Liver (tissue), 9 donors: ENCODE results near the gene TYRP1. TPM values are rescaled to one million over a fixed set of nuclear protein-coding genes. Genes with fewer than 3 reads are reported as not detected.

ENCODE experiments used
- DNase-seq: peaks from one replicate; pipeline ENCODE4 v3.0.0-alpha.2; 2017; ENCODE audit warnings: low spot score
- H3K27ac ChIP-seq, 2 donors: one replicate each; pipeline ENCODE4 v1.7.0; 2013; ENCODE audit warnings: inconsistent platforms in 2 of 2, low read length in 2 of 2, control low read depth in 1 of 2, low read depth in 1 of 2, mild to moderate bottlenecking in 1 of 2
- H3K27me3 ChIP-seq, 4 donors: one replicate each; pipeline versions ENCODE4 v1.6.1 to v1.7.0; 2013; ENCODE audit warnings: low read length in 3 of 4, inconsistent platforms in 1 of 4, mild to moderate bottlenecking in 1 of 4, moderate library complexity in 1 of 4; ENCODE audit not compliant: control insufficient read depth in 4 of 4, insufficient read depth in 4 of 4
- H3K36me3 ChIP-seq, 4 donors: one replicate each; pipeline versions ENCODE4 v1.6.1 to v1.7.0; 2013; ENCODE audit warnings: low read length in 3 of 4, mild to moderate bottlenecking in 3 of 4, low read depth in 1 of 4, moderate library complexity in 1 of 4; ENCODE audit not compliant: control insufficient read depth in 4 of 4, insufficient read depth in 3 of 4
- H3K4me1 ChIP-seq, 4 donors: one replicate each; pipeline versions ENCODE4 v1.6.1 to v1.7.0; 2013; ENCODE audit warnings: low read length in 3 of 4, mild to moderate bottlenecking in 3 of 4, moderate library complexity in 1 of 4; ENCODE audit not compliant: control insufficient read depth in 4 of 4, insufficient read depth in 4 of 4
- H3K4me3 ChIP-seq, 3 donors: one replicate each; pipeline versions ENCODE4 v1.6.1 to v1.7.0; 2013; ENCODE audit warnings: low read length in 3 of 3, control low read depth in 1 of 3, low read depth in 1 of 3, mild to moderate bottlenecking in 1 of 3
- H3K9ac ChIP-seq, 2 donors: one replicate each; pipeline ENCODE4 v1.7.0; 2013; ENCODE audit warnings: low read length in 2 of 2, mild to moderate bottlenecking in 2 of 2, moderate library complexity in 2 of 2, control low read depth in 1 of 2, low read depth in 1 of 2
- H3K9me3 ChIP-seq, 4 donors: one replicate each; pipeline versions ENCODE4 v1.6.1 to v1.7.0; 2013; ENCODE audit warnings: low read length in 3 of 4; ENCODE audit not compliant: control insufficient read depth in 4 of 4
- ATF3 ChIP-seq: IDR thresholded peaks from 2 replicates; pipeline ENCODE4 v1.6.1; 2016; ENCODE audit warnings: antibody characterized with exemption
- CTCF ChIP-seq: fragments of 150-350 bp; IDR thresholded peaks from 2 replicates; pipeline ENCODE4 v1.5.1; 2017; ENCODE audit warnings: improper control_type of control experiment, low read depth, low read length; ENCODE audit not compliant: missing input control
- EGR1 ChIP-seq, 2 donors: IDR thresholded peaks; 2 replicates each; pipeline ENCODE4 v1.6.1; 2016 to 2018; ENCODE audit warnings: antibody characterized with exemption in 2 of 2, low read depth in 2 of 2
- FOXA1 ChIP-seq: IDR thresholded peaks from 2 replicates; pipeline ENCODE4 v1.6.1; 2016; ENCODE audit warnings: antibody characterized with exemption
- FOXA2 ChIP-seq: IDR thresholded peaks from 2 replicates; pipeline ENCODE4 v1.6.1; 2016; ENCODE audit warnings: antibody characterized with exemption
- GABPA ChIP-seq, 2 donors: IDR thresholded peaks in 1 of 2; conservative IDR thresholded peaks in 1 of 2; 2 replicates each; pipeline ENCODE4 v1.6.1; 2016; ENCODE audit warnings: antibody characterized with exemption in 2 of 2, mild to moderate bottlenecking in 1 of 2, moderate library complexity in 1 of 2
- HNF4A ChIP-seq, 2 donors: conservative IDR thresholded peaks; 2 replicates each; pipeline ENCODE4 v1.6.1; 2016; ENCODE audit warnings: antibody characterized with exemption in 2 of 2, mild to moderate bottlenecking in 2 of 2
- HNF4G ChIP-seq: IDR thresholded peaks from 2 replicates; pipeline ENCODE4 v1.6.1; 2016; ENCODE audit warnings: antibody characterized with exemption
- JUND ChIP-seq, 2 donors: IDR thresholded peaks; 2 replicates each; pipeline ENCODE4 v1.6.1; 2016; ENCODE audit warnings: antibody characterized with exemption in 2 of 2
- MAX ChIP-seq: IDR thresholded peaks from 2 replicates; pipeline ENCODE4 v1.6.1; 2016; ENCODE audit warnings: antibody characterized with exemption
- NR2F2 ChIP-seq: IDR thresholded peaks from 2 replicates; pipeline ENCODE4 v1.6.1; 2016; ENCODE audit warnings: antibody characterized with exemption
- RAD21 ChIP-seq, 2 donors: IDR thresholded peaks; 2 replicates each; pipeline ENCODE4 v1.6.1; 2016; ENCODE audit warnings: antibody characterized with exemption in 2 of 2, mild to moderate bottlenecking in 2 of 2
- RXRA ChIP-seq, 2 donors: IDR thresholded peaks; 2 replicates each; pipeline ENCODE4 v1.6.1; 2017 to 2018; ENCODE audit warnings: antibody characterized with exemption in 2 of 2, mild to moderate bottlenecking in 1 of 2
- TAF1 ChIP-seq: conservative IDR thresholded peaks from 2 replicates; pipeline ENCODE4 v1.6.1; 2016; ENCODE audit warnings: antibody characterized with exemption, mild to moderate bottlenecking
- YY1 ChIP-seq: IDR thresholded peaks from 2 replicates; pipeline ENCODE4 v1.6.1; 2016; ENCODE audit warnings: antibody characterized with exemption, mild to moderate bottlenecking
- WGBS: extraction: QIAGEN DNeasy Blood & Tissue Kit; methylation state at CpG from one replicate; pipeline ENCODE4 v1.1.7; 2013; 5-methylcytosine and 5-hydroxymethylcytosine counted together
- polyA plus RNA-seq, 2 donors: library from polyadenylated mRNA; stranded (reverse) in 1 of 2; unstranded in 1 of 2; fragments of 200-250 nt in 1 of 2; fragments of >200 nt in 1 of 2; fragmentation: Nextera tagmentation in 1 of 2; extraction: Ambion mirVana in 1 of 2; gene quantifications; one replicate each; pipeline versions ENCODE4 v1.2.1 to v1.2.3, GENCODE V29; 2013 to 2015
- total RNA-seq, 2 donors: library from RNA; depleted of rRNA; stranded (reverse); fragments of >200 nt; gene quantifications; one replicate each; pipeline ENCODE4 v1.2.3, GENCODE V29; 2014
- TF ChIP-seq, protein P1 (sequence below): IDR thresholded peaks from 2 replicates; pipeline ENCODE4 v1.6.1; 2016; ENCODE audit warnings: antibody characterized with exemption
- TF ChIP-seq, protein P2 (sequence below): IDR thresholded peaks from 2 replicates; pipeline ENCODE4 v1.6.1; 2016; ENCODE audit warnings: antibody characterized with exemption, mild to moderate bottlenecking
- donor health status: healthy.
- donor health status: healthy.
- donor health status: healthy.
- donor health status: healthy.
- donor health status: healthy.

TYRP1 gene
- total and polyA plus RNA-seq, 4 donors = 0.17 TPM; not detected in 3

GRCh38 chr9:12681620-12682019, 11.6 kb upstream of the TYRP1 start:
- Histone ChIP-seq H3K4me3 (no peak overlapping the region), H3K27ac (no peak overlapping the region), H3K4me1 (no peaks in the 10 kb centered on the region), H3K27me3 (no peaks in the 10 kb centered on the region), H3K9me3 (no peaks in the 10 kb centered on the region), H3K36me3 (no peaks in the 10 kb centered on the region), H3K9ac (no peak overlapping the region)
- TF ChIP-seq YY1 = no peak
- TF ChIP-seq NR2F2 = no peak
- no peak for TF ChIP-seq CTCF
- no peak for TF ChIP-seq MAX
- TF ChIP-seq ATF3 = no peak
- TF ChIP-seq JUND (IDR thresholded peaks at IDR 0.05) = no peak
- TF ChIP-seq RXRA (IDR thresholded peaks at IDR 0.05) = no peak
- TF ChIP-seq RAD21 (IDR thresholded peaks at IDR 0.05) = no peak
- no peak for TF ChIP-seq HNF4A (conservative IDR thresholded peaks at IDR 0.05)
- no peak for TF ChIP-seq TAF1
- TF ChIP-seq FOXA1 = no peak
- TF ChIP-seq, protein P1, sequence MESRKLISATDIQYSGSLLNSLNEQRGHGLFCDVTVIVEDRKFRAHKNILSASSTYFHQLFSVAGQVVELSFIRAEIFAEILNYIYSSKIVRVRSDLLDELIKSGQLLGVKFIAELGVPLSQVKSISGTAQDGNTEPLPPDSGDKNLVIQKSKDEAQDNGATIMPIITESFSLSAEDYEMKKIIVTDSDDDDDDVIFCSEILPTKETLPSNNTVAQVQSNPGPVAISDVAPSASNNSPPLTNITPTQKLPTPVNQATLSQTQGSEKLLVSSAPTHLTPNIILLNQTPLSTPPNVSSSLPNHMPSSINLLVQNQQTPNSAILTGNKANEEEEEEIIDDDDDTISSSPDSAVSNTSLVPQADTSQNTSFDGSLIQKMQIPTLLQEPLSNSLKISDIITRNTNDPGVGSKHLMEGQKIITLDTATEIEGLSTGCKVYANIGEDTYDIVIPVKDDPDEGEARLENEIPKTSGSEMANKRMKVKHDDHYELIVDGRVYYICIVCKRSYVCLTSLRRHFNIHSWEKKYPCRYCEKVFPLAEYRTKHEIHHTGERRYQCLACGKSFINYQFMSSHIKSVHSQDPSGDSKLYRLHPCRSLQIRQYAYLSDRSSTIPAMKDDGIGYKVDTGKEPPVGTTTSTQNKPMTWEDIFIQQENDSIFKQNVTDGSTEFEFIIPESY = no peak
- no peak for TF ChIP-seq EGR1 (IDR thresholded peaks at IDR 0.05; ENCODE audit: low read depth in 2 of 2)
- no peak for TF ChIP-seq FOXA2
- TF ChIP-seq GABPA (IDR thresholded peaks at IDR 0.05 in 1 of 2, conservative IDR thresholded peaks at IDR 0.05 in 1 of 2) = no peak
- no peak for DNase-seq

DNA sequence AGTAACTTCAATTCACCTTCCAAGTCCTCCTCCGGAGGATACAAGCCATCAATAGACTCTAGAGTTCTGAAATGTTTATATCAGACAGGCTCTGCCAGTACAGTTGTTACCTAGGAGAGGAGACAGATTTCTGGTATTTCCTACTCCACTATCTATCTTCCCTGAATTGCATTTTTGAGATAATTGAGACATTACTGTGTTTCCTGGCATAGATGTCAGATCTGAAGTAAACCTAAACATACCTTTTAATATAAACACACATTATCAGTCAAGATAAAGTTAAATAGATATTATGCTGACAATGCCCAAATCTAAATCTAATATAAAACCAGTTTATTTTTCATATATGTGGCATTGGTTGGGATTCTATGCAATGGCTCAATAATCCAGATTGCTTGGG, 8.2 kb upstream of the TYRP1 start:
- WGBS = 52% methylated on average over 1 of the region's 1 CpG
- DNase-seq = no peak
- Histone ChIP-seq H3K4me1 (no peaks in the 10 kb centered on the region), H3K4me3 (no peak overlapping the region), H3K36me3 (no peaks in the 10 kb centered on the region), H3K9ac (no peak overlapping the region), H3K27ac (no peak overlapping the region), H3K9me3 (no peaks in the 10 kb centered on the region), H3K27me3 (no peaks in the 10 kb centered on the region)
- TF ChIP-seq FOXA1 (no peak), FOXA2 (no peak), JUND (IDR thresholded peaks at IDR 0.05) (no peak), NR2F2 (no peak), TAF1 (no peak), HNF4G (no peak), MAX (no peak), EGR1 (IDR thresholded peaks at IDR 0.05; ENCODE audit: low read depth in 2 of 2) (no peak)
- TF ChIP-seq, protein P2, sequence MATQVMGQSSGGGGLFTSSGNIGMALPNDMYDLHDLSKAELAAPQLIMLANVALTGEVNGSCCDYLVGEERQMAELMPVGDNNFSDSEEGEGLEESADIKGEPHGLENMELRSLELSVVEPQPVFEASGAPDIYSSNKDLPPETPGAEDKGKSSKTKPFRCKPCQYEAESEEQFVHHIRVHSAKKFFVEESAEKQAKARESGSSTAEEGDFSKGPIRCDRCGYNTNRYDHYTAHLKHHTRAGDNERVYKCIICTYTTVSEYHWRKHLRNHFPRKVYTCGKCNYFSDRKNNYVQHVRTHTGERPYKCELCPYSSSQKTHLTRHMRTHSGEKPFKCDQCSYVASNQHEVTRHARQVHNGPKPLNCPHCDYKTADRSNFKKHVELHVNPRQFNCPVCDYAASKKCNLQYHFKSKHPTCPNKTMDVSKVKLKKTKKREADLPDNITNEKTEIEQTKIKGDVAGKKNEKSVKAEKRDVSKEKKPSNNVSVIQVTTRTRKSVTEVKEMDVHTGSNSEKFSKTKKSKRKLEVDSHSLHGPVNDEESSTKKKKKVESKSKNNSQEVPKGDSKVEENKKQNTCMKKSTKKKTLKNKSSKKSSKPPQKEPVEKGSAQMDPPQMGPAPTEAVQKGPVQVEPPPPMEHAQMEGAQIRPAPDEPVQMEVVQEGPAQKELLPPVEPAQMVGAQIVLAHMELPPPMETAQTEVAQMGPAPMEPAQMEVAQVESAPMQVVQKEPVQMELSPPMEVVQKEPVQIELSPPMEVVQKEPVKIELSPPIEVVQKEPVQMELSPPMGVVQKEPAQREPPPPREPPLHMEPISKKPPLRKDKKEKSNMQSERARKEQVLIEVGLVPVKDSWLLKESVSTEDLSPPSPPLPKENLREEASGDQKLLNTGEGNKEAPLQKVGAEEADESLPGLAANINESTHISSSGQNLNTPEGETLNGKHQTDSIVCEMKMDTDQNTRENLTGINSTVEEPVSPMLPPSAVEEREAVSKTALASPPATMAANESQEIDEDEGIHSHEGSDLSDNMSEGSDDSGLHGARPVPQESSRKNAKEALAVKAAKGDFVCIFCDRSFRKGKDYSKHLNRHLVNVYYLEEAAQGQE = no peak
- TF ChIP-seq, protein P1 = no peak
